GM12878 (cell line): ENCODE data around the gene PTPN5. TPM values are rescaled to one million over a fixed set of nuclear protein-coding genes. Genes with fewer than 3 reads are reported as not detected.

Experiments used
- ATAC-seq: fragments of 200-7000 bp; cut with Tn5 transposase; 3 replicates; pipeline ENCODE4 v1.9.1; 2020; ENCODE audit warnings: mild to moderate bottlenecking, moderate library complexity
- BruUV-seq: library from RNA; stranded (reverse); fragments of 400-500 nt; replicated peaks from 2 replicates; lab custom pipeline; 2021; lab: Mats Ljungman, UMichigan
- CTCF ChIA-PET: fragments of 300-600 bp; sonication (Branson Sonifier 250); formaldehyde crosslinking; extraction: SDS; loops from one replicate; lab custom pipeline; 2021; ENCODE audit warnings: inconsistent platforms; lab: Yijun Ruan, JAX
- POLR2A ChIA-PET: fragments of 350-600 bp; formaldehyde crosslinking; extraction: SDS; loops from one replicate; lab custom pipeline; 2021; ENCODE audit warnings: inconsistent platforms; lab: Charles Lee
- RAD21 ChIA-PET: fragments of 300-600 bp; sonication (Branson Sonifier 250); formaldehyde crosslinking; loops from one replicate; lab custom pipeline; 2023; ENCODE audit warnings: antibody characterized with exemption; ENCODE audit not compliant: unreplicated experiment; lab: Charles Lee
- SMC1A ChIA-PET: fragments of 300-600 bp; sonication (Branson Sonifier 250); formaldehyde crosslinking; loops from one replicate; lab custom pipeline; 2023; ENCODE audit not compliant: unreplicated experiment, uncharacterized antibody; lab: Charles Lee
- DNase-seq: peaks from one replicate; pipeline ENCODE4 v3.0.0-alpha.2; 2011; ENCODE audit warnings: low read depth, low spot score
- FAIRE-seq: peaks from 3 replicates; lab custom pipeline; 2011; peaks lifted over from hg19 to GRCh38; lab: Jason Lieb, UNC
- H2AFZ ChIP-seq: 2 replicates; pipeline ENCODE4 v1.6.0; 2011; ENCODE audit warnings: low read depth, low read length, control low read depth; ENCODE audit not compliant: control insufficient read depth
- H3K27ac ChIP-seq: 2 replicates; pipeline ENCODE4 v1.5.1; 2011; ENCODE audit warnings: control low read depth; ENCODE audit not compliant: control insufficient read depth, insufficient read depth
- H3K27me3 ChIP-seq, 2 experiments: replicated peaks in 1 of 2; 2 replicates each; pipeline versions ENCODE4 v1.6.0 to v1.6.1; 2011; ENCODE audit warnings: low read length in 1 of 2; ENCODE audit not compliant: control insufficient read depth in 2 of 2, insufficient read depth in 2 of 2
- H3K36me3 ChIP-seq, 2 experiments: 2 replicates each; pipeline ENCODE4 v1.5.1; 2011; ENCODE audit warnings: low read length in 1 of 2; ENCODE audit not compliant: control insufficient read depth in 2 of 2, insufficient read depth in 2 of 2
- H3K4me1 ChIP-seq: 2 replicates; pipeline ENCODE4 v1.6.1; 2011; ENCODE audit warnings: mild to moderate bottlenecking, low read length, moderate library complexity, mixed read lengths; ENCODE audit not compliant: control insufficient read depth, insufficient read depth
- H3K4me2 ChIP-seq: 2 replicates; pipeline ENCODE4 v1.6.0; 2011; ENCODE audit warnings: control low read depth; ENCODE audit not compliant: control insufficient read depth, insufficient read depth
- H3K4me3 ChIP-seq: fragments of 200-600 bp; sonication (generic); 2 replicates; pipeline ENCODE4 v1.5.1; 2016
- H3K79me2 ChIP-seq: 2 replicates; pipeline ENCODE4 v1.6.0; 2011; ENCODE audit warnings: low read length; ENCODE audit not compliant: control insufficient read depth, insufficient read depth
- H3K9ac ChIP-seq: 2 replicates; pipeline ENCODE4 v1.8.0; 2011; ENCODE audit warnings: low read length, control low read depth, mixed read lengths; ENCODE audit not compliant: control insufficient read depth, insufficient read depth
- H3K9me3 ChIP-seq: replicated peaks from 3 replicates; pipeline ENCODE4 v1.5.1; 2011; ENCODE audit warnings: mild to moderate bottlenecking, low read length; ENCODE audit not compliant: control insufficient read depth, insufficient read depth
- H4K20me1 ChIP-seq: 2 replicates; pipeline ENCODE4 v1.6.0; 2011; ENCODE audit not compliant: control insufficient read depth, insufficient read depth
- ATF7 ChIP-seq: fragments of 450-650 bp; IDR thresholded peaks from 2 replicates; pipeline ENCODE4 v1.6.1; 2016; ENCODE audit warnings: low read depth, mild to moderate bottlenecking
- FOXK2 ChIP-seq: fragments of 450-650 bp; IDR thresholded peaks from 2 replicates; pipeline ENCODE4 v1.6.1; 2017; ENCODE audit warnings: mild to moderate bottlenecking, moderate library complexity
- NFYA ChIP-seq: IDR thresholded peaks from 2 replicates; pipeline ENCODE4 v1.6.1; 2011; ENCODE audit warnings: low read depth, mild to moderate bottlenecking, low read length, improper control_type of control experiment, borderline replicate concordance
- RUNX3 ChIP-seq: IDR thresholded peaks from 2 replicates; pipeline ENCODE4 v1.6.1; 2012; ENCODE audit warnings: low read length, inconsistent platforms
- SPI1 ChIP-seq: IDR thresholded peaks from 2 replicates; pipeline ENCODE4 v1.6.1; 2011; ENCODE audit warnings: low read depth, mild to moderate bottlenecking, low read length, moderate library complexity, borderline replicate concordance; ENCODE audit not compliant: insufficient read depth
- TAF1 ChIP-seq: IDR thresholded peaks from 2 replicates; pipeline ENCODE4 v1.6.1; 2011; ENCODE audit warnings: mild to moderate bottlenecking, low read depth, low read length, borderline replicate concordance
- ZNF384 ChIP-seq: IDR thresholded peaks from 2 replicates; pipeline ENCODE4 v1.6.1; 2012; ENCODE audit warnings: low read depth, mild to moderate bottlenecking, low read length, improper control_type of control experiment, borderline replicate concordance
- ZZZ3 ChIP-seq: IDR thresholded peaks from 2 replicates; pipeline ENCODE4 v1.6.1; 2011; ENCODE audit warnings: low read depth; ENCODE audit not compliant: control insufficient read depth, insufficient read length
- WGBS: methylation state at CpG from one replicate; pipeline ENCODE4 v1.1.6; 2016; ENCODE audit warnings: low lambda C conversion rate; ENCODE audit not compliant: insufficient replicate concordance, insufficient coverage; ENCODE audit errors: missing lambda C conversion rate; 5-methylcytosine and 5-hydroxymethylcytosine counted together
- in situ Hi-C: fragments of 300-500 bp; cut with MboI; formaldehyde crosslinking; loops from 9 replicates; pipeline ENCODE4 v1.14.3; 2018; ENCODE audit warnings: mixed read lengths
- intact Hi-C: fragments of 100-400 bp; cut with micrococcal nuclease; formaldehyde crosslinking; loops from one replicate; pipeline ENCODE4 v1.14.2; 2022; ENCODE audit not compliant: unreplicated experiment
- polyA plus RNA-seq, 11 experiments: library from polyadenylated mRNA; depleted of rRNA in 4 of 11; unstranded in 6 of 11; stranded (reverse) in 5 of 11; fragments of >200 nt; fragmentation: Nextera tagmentation in 4 of 11; fragmentation: Illumina TruSeq in 1 of 11; extraction: Ambion mirVana in 4 of 11; extraction: Trizol in 1 of 11; gene quantifications; 1 replicate in 1 of 11; 2 replicates in 10 of 11; pipeline versions ENCODE4 v1.2.1 to v1.2.3, GENCODE V29; 2011 to 2016; ENCODE audit warnings: inconsistent platforms in 2 of 11, missing spikeins in 2 of 11, low read depth in 1 of 11
- total RNA-seq, 4 experiments: library from RNA; depleted of rRNA in 3 of 4; stranded (reverse); fragments of >200 nt in 3 of 4; fragmentation: Illumina TruSeq in 1 of 4; extraction: Trizol in 1 of 4; gene quantifications; 2 replicates each; pipeline versions ENCODE4 v1.2.1 to v1.2.3, GENCODE V29; 2013 to 2021
- TF ChIP-seq, protein P1 (sequence below): fragments of 450-650 bp; IDR thresholded peaks from 2 replicates; pipeline ENCODE4 v1.6.1; 2016; ENCODE audit warnings: mild to moderate bottlenecking
- TF ChIP-seq, protein P2 (sequence below): IDR thresholded peaks from 2 replicates; pipeline ENCODE4 v1.6.1; 2012; ENCODE audit warnings: low read length, inconsistent platforms

The PTPN5 gene
- total and polyA plus RNA-seq, 10 of the 15 experiments (the other 5 are each of a cell fraction or from before 2014, with no cell fraction given) = 0.04 to 0.06 (median 0.05) TPM; not detected in 7

- SMC1A ChIA-PET = no interaction called here
- Histone ChIP-seq H3K4me1 (0 out of 2 replicates have a peak, but pooled peaks cover 1% of the 10 kb centered on the region), H3K4me3 (no peak overlapping the region), H2AFZ (no peak overlapping the region), H3K27ac (no peak overlapping the region), H3K9me3 (no peaks in the 10 kb centered on the region), H3K79me2 (no peaks in the 10 kb centered on the region), H3K4me2 (no peak overlapping the region), H4K20me1 (no peaks in the 10 kb centered on the region), H3K36me3 (no peaks in the 10 kb centered on the region), H3K27me3 (no peaks in the 10 kb centered on the region; a peak in 3 of 4 replicates), H3K9ac (no peak overlapping the region)
- in situ Hi-C loops (no loop called here), intact Hi-C loops (no loop called here)
- no TSS peak for BruUV-seq
- 49% methylated on average over 7 of the region's 7 CpGs for WGBS
- no peak for ATAC-seq
- FAIRE-seq = no peak
- DNase-seq = no peak
- RAD21 ChIA-PET = interaction anchor here (1.3 kb wide), 1 partner anchor 82 kb away, joined by 4 read pairs; the partner anchor contains the start of gene SPTY2D1
- CTCF ChIA-PET = interaction anchor here (0.6 to 1.5 kb wide), 5 partner anchors 9 to 600 kb away, joined by 3 to 5 read pairs (median 3); no protein-coding TSS in a partner anchor
- TF ChIP-seq TAF1 = no peak
- TF ChIP-seq, protein P1, sequence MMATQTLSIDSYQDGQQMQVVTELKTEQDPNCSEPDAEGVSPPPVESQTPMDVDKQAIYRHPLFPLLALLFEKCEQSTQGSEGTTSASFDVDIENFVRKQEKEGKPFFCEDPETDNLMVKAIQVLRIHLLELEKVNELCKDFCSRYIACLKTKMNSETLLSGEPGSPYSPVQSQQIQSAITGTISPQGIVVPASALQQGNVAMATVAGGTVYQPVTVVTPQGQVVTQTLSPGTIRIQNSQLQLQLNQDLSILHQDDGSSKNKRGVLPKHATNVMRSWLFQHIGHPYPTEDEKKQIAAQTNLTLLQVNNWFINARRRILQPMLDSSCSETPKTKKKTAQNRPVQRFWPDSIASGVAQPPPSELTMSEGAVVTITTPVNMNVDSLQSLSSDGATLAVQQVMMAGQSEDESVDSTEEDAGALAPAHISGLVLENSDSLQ = no peak
- TF ChIP-seq ZNF384 = no peak
- no peak for TF ChIP-seq ATF7
- TF ChIP-seq, protein P2, sequence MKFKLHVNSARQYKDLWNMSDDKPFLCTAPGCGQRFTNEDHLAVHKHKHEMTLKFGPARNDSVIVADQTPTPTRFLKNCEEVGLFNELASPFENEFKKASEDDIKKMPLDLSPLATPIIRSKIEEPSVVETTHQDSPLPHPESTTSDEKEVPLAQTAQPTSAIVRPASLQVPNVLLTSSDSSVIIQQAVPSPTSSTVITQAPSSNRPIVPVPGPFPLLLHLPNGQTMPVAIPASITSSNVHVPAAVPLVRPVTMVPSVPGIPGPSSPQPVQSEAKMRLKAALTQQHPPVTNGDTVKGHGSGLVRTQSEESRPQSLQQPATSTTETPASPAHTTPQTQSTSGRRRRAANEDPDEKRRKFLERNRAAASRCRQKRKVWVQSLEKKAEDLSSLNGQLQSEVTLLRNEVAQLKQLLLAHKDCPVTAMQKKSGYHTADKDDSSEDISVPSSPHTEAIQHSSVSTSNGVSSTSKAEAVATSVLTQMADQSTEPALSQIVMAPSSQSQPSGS = no peak
- no peak for TF ChIP-seq RUNX3
- TF ChIP-seq NFYA = no peak
- TF ChIP-seq FOXK2 = no peak
- no peak for TF ChIP-seq SPI1
- TF ChIP-seq ZZZ3 = no peak
- POLR2A ChIA-PET = no interaction called here
These were observed 76.1 kb downstream of the PTPN5 start for GRCh38 chr11:18715476-18715875.
